ENCODE results near the gene HRH2.
"Not testable (repeated sequence)": the region's sequence is repeated elsewhere in the genome, so short reads cannot be mapped to it uniquely, and the experiment has no call there.

HRH2 gene, protein sequence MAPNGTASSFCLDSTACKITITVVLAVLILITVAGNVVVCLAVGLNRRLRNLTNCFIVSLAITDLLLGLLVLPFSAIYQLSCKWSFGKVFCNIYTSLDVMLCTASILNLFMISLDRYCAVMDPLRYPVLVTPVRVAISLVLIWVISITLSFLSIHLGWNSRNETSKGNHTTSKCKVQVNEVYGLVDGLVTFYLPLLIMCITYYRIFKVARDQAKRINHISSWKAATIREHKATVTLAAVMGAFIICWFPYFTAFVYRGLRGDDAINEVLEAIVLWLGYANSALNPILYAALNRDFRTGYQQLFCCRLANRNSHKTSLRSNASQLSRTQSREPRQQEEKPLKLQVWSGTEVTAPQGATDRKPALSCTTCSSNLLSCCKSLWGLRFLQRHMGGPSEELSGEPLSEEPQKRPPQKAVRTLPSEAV

GRCh38 chr5:175657593-175658271 is at the start of gene HRH2:
HRH2 (plus strand) TSS chr5:175658071; CDS start chr5:175683234, 25,163 bp downstream.
- Mint-ChIP-seq H3K4me3 (peak within 1 kb of the TSS; percentile 89), H3K9me3 (no peaks in the 10 kb centered on the region), H3K4me1 (ENCODE audit: low read depth) (peaks cover 87% of the 10 kb centered on the region), H3K27ac (peak within 1 kb of the TSS; percentile 89), H3K36me3 (ENCODE audit: low read depth) (peaks cover 45% of the 10 kb centered on the region), H3K27me3 (no peaks in the 10 kb centered on the region)
- DNase-seq = peak; percentile 73

DNA sequence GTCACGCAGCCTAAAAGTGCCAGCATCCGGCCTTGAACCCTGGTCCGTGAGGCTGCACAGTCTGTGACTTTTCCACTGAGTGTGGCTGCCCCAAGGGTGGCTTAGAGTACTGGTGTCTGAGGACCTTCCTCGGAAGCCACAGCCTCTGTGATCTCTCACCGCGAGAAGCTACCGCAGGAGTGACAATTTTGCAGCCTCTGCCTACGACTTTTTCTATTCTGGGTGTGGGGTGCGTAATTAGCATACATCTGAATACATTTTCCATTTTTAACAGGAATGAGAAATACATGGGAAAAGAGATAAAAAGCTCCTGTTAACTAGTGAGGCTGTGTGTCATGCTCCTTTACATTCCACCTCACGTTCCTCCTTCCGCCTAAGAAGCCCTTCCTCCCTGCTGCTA is 48.3 kb upstream of the HRH2 start:
- no peak overlapping the region for H3K4me3 Mint-ChIP-seq
- H3K36me3 Mint-ChIP-seq (ENCODE audit: low read depth) = no peaks in the 10 kb centered on the region
- peak; percentile 45 for DNase-seq
- peaks cover 31% of the 10 kb centered on the region for H3K4me1 Mint-ChIP-seq (ENCODE audit: low read depth)
- no peak overlapping the region for H3K27ac Mint-ChIP-seq
- H3K9me3 Mint-ChIP-seq = peaks cover 8% of the 10 kb centered on the region
- peaks cover 9% of the 10 kb centered on the region for H3K27me3 Mint-ChIP-seq

GRCh38 chr5:175610381-175610780 is 47.5 kb upstream of the HRH2 start:
- H3K36me3 Mint-ChIP-seq (ENCODE audit: low read depth) = no peaks in the 10 kb centered on the region
- no peak overlapping the region for H3K4me3 Mint-ChIP-seq

GRCh38 chr5:175610898-175611297 is 47.0 kb upstream of the HRH2 start:
- H3K36me3 Mint-ChIP-seq (ENCODE audit: low read depth) = no peaks in the 10 kb centered on the region
- H3K4me3 Mint-ChIP-seq = no peak overlapping the region
- H3K27me3 Mint-ChIP-seq = peaks cover 9% of the 10 kb centered on the region
- DNase-seq = no peak
- H3K27ac Mint-ChIP-seq = no peak overlapping the region
- peaks cover 31% of the 10 kb centered on the region for H3K4me1 Mint-ChIP-seq (ENCODE audit: low read depth)
- H3K9me3 Mint-ChIP-seq = peaks cover 8% of the 10 kb centered on the region

More at GRCh38 chr5:175610381-175610780, 47.5 kb upstream of the HRH2 start:
- no peak for DNase-seq
- H3K4me1 Mint-ChIP-seq (ENCODE audit: low read depth) = peaks cover 30% of the 10 kb centered on the region
- peaks cover 9% of the 10 kb centered on the region for H3K27me3 Mint-ChIP-seq
- H3K27ac Mint-ChIP-seq = no peak overlapping the region
- peaks cover 8% of the 10 kb centered on the region for H3K9me3 Mint-ChIP-seq

- peaks cover 8% of the 10 kb centered on the region for H3K9me3 Mint-ChIP-seq
- no peak overlapping the region for H3K4me3 Mint-ChIP-seq
- no peak overlapping the region for H3K27ac Mint-ChIP-seq
These were observed 43.6 kb upstream of the HRH2 start for GRCh38 chr5:175614223-175614815.

GRCh38 chr5:175614861-175615260 is 43.0 kb upstream of the HRH2 start:
- no peak for DNase-seq
- Mint-ChIP-seq H3K4me1 (ENCODE audit: low read depth) (peaks cover 27% of the 10 kb centered on the region), H3K36me3 (ENCODE audit: low read depth) (no peaks in the 10 kb centered on the region), H3K27ac (no peak overlapping the region), H3K4me3 (no peak overlapping the region), H3K9me3 (peaks cover 8% of the 10 kb centered on the region), H3K27me3 (peaks cover 9% of the 10 kb centered on the region)

More at GRCh38 chr5:175614223-175614815, 43.6 kb upstream of the HRH2 start:
- Mint-ChIP-seq H3K36me3 (ENCODE audit: low read depth) (no peaks in the 10 kb centered on the region), H3K27me3 (peaks cover 9% of the 10 kb centered on the region), H3K4me1 (ENCODE audit: low read depth) (peaks cover 32% of the 10 kb centered on the region)
- DNase-seq = no peak

DNA sequence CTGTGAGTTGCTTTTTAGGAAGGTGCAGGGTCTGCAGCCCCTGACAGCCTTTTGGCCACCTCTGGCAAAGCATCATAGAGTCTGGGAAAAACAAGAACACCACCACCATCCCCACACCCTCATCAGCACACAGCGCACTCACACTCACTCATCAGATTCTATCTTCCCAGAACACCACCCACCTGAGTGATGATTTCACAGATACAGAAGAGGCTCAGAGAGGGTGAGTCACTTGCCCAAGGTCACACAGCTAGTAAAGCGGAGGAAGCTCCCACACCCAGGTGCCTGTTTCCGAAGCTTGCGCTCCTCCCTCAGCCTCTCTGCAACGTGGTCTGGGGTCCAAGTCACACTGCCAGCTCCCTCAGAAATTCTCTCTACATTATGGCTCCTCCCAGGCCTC is 41.8 kb upstream of the HRH2 start:
- Mint-ChIP-seq H3K4me3 (no peak overlapping the region), H3K27ac (no peak overlapping the region), H3K27me3 (peaks cover 6% of the 10 kb centered on the region), H3K36me3 (ENCODE audit: low read depth) (no peaks in the 10 kb centered on the region), H3K9me3 (peaks cover 9% of the 10 kb centered on the region), H3K4me1 (ENCODE audit: low read depth) (peaks cover 19% of the 10 kb centered on the region)
- no peak for DNase-seq

DNA sequence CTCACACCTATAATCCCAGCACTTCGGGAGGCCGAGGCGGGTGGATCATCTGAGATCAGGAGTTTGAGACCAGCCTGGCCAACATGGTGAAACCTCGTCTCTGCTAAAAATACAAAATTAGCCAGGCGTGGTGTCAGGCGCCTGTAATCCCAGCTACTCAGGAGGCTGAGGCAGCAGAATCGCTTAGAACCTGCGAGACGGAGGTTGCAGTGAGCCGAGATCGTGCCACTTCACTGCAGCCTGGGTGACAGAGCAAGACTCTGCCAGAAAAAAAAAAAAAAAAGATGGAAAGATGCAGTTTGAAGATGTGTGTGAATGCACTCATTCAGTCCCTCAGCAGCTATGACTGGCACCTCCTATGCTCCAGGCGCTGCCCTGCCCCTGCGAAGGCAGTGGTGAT is 41.3 kb upstream of the HRH2 start:
- not testable (repeated sequence) for H3K4me3 Mint-ChIP-seq; H3K36me3 Mint-ChIP-seq (ENCODE audit: low read depth); DNase-seq; H3K27ac Mint-ChIP-seq; H3K27me3 Mint-ChIP-seq
- H3K9me3 Mint-ChIP-seq = peaks cover 13% of the 10 kb centered on the region
- peaks cover 19% of the 10 kb centered on the region for H3K4me1 Mint-ChIP-seq (ENCODE audit: low read depth)

DNA sequence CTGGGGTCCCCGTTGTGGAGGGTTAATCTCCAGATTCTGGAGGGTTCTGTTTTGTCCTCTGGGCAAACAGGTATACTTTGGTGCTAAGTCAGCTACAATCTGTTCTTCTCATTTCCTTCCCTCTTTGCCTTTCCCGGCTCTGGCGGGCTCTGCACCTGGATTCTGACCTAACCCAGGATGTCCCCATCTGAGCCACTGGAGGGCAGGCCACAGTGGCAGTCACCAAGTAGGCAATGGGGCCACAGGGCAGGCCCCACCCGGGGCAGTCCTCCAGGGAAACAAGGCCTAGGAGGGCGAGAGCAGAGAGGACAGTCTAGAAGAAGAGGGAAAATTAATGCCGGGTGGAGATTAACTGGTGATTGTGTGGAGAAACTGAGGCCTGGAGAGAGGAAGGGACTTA is 40.4 kb upstream of the HRH2 start:
- no peak for DNase-seq
- peaks cover 19% of the 10 kb centered on the region for H3K4me1 Mint-ChIP-seq (ENCODE audit: low read depth)
- peaks cover 6% of the 10 kb centered on the region for H3K27me3 Mint-ChIP-seq
- peaks cover 19% of the 10 kb centered on the region for H3K9me3 Mint-ChIP-seq
- H3K27ac Mint-ChIP-seq = no peak overlapping the region
- no peaks in the 10 kb centered on the region for H3K36me3 Mint-ChIP-seq (ENCODE audit: low read depth)
- H3K4me3 Mint-ChIP-seq = no peak overlapping the region

- H3K4me1 Mint-ChIP-seq (ENCODE audit: low read depth) = peaks cover 16% of the 10 kb centered on the region
- H3K36me3 Mint-ChIP-seq (ENCODE audit: low read depth) = peaks cover 1% of the 10 kb centered on the region
- H3K27ac Mint-ChIP-seq = no peak overlapping the region
- H3K4me3 Mint-ChIP-seq = no peak overlapping the region
- DNase-seq = no peak
- H3K9me3 Mint-ChIP-seq = peaks cover 14% of the 10 kb centered on the region
- H3K27me3 Mint-ChIP-seq = no peaks in the 10 kb centered on the region
These were observed 37.3 kb upstream of the HRH2 start for GRCh38 chr5:175620527-175620926.

DNA sequence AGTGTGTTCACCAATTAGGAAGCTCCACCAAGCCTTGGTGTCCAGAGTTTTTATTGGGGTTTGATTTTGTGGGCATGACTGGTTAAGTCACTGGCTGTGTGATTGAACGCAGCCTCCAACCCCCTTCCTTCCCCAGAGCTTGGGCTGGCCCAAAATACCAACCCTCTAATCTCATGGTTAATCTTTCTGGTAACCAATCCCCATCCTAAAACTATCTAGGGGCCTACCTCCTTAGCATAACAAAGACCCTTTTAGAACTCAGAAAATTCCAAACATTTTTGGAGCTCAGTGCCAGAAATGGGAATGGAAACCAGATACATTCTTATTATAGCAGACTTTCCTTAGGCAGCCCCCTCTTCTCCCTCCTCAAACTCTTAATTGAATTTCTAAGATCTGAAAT is 35.9 kb upstream of the HRH2 start:
- Mint-ChIP-seq H3K4me3 (no peak overlapping the region), H3K4me1 (ENCODE audit: low read depth) (peaks cover 4% of the 10 kb centered on the region), H3K27me3 (no peaks in the 10 kb centered on the region), H3K36me3 (ENCODE audit: low read depth) (peaks cover 1% of the 10 kb centered on the region), H3K9me3 (peaks cover 22% of the 10 kb centered on the region), H3K27ac (no peak overlapping the region)
- no peak for DNase-seq

DNA sequence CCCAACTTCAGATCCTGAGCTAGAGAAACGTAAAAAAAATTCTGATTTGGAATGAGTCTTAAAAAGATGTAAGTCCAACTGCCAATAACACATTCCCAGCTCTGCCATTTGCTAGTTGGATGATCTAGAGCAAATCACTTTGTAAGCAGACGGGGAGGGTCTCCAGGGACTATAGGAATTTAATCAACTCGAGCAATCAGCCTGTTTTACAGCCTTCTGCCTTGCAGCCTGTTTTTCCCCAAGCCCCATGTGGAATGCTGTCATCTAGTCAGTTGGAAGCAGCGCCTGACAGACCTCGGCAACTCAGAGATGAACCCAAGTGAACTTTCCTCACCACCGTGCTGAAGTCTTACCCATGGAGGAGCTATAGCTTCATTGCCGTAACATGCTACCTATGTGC is 34.8 kb upstream of the HRH2 start:
- H3K27me3 Mint-ChIP-seq = no peaks in the 10 kb centered on the region
- H3K4me3 Mint-ChIP-seq = no peak overlapping the region
- H3K27ac Mint-ChIP-seq = no peak overlapping the region
- peaks cover 1% of the 10 kb centered on the region for H3K36me3 Mint-ChIP-seq (ENCODE audit: low read depth)
- DNase-seq = no peak
- H3K9me3 Mint-ChIP-seq = peaks cover 22% of the 10 kb centered on the region
- no peaks in the 10 kb centered on the region for H3K4me1 Mint-ChIP-seq (ENCODE audit: low read depth)

DNA sequence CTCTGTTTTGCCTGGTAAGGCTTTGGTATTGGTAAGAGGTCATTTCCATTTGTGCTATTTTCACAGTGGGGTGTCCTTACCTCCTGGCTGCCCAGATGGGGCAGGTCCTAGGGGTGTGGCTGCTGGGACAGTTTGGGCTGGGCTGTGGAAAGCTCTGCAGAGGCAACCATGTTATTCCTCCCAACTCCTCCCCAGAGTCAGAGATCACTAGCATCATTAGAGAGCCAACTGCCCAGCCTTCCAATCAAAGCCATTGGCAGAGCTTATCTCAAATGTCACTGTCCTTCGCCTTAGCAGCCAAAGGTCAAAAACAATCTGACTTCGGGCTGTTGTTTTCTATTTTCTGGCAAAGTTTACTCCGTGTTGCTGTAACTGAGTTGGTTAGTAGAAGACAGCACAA is 33.6 kb upstream of the HRH2 start:
- Mint-ChIP-seq H3K36me3 (ENCODE audit: low read depth) (peaks cover 1% of the 10 kb centered on the region), H3K9me3 (peaks cover 22% of the 10 kb centered on the region), H3K4me3 (no peak overlapping the region), H3K27me3 (no peaks in the 10 kb centered on the region), H3K27ac (no peak overlapping the region), H3K4me1 (ENCODE audit: low read depth) (no peaks in the 10 kb centered on the region)
- no peak for DNase-seq

GRCh38 chr5:175627005-175627404 is 30.9 kb upstream of the HRH2 start:
- DNase-seq = no peak
- no peaks in the 10 kb centered on the region for H3K27me3 Mint-ChIP-seq
- peaks cover 22% of the 10 kb centered on the region for H3K9me3 Mint-ChIP-seq
- no peaks in the 10 kb centered on the region for H3K4me1 Mint-ChIP-seq (ENCODE audit: low read depth)
- H3K36me3 Mint-ChIP-seq (ENCODE audit: low read depth) = peaks cover 1% of the 10 kb centered on the region
- no peak overlapping the region for H3K27ac Mint-ChIP-seq
- no peak overlapping the region for H3K4me3 Mint-ChIP-seq

GRCh38 chr5:175627739-175628138 is 30.1 kb upstream of the HRH2 start:
- no peak overlapping the region for H3K27ac Mint-ChIP-seq

More at GRCh38 chr5:175627739-175628138, 30.1 kb upstream of the HRH2 start:
- Mint-ChIP-seq H3K36me3 (ENCODE audit: low read depth) (peaks cover 1% of the 10 kb centered on the region), H3K4me1 (ENCODE audit: low read depth) (no peaks in the 10 kb centered on the region), H3K4me3 (no peak overlapping the region), H3K9me3 (peaks cover 20% of the 10 kb centered on the region), H3K27me3 (no peaks in the 10 kb centered on the region)
- no peak for DNase-seq

All from activated T-cell treated with anti-CD3 and anti-CD28 coated beads, Interleukin-2, amount 50 U/mL, for 24 hours (primary cell).